SKM-1 (cell line): ENCODE measurements around the gene GRIA3.

Experiments used
- DNase-seq: peaks from one replicate; lab custom pipeline; 2025; ENCODE audit not compliant: unreplicated experiment; lab: John Stamatoyannopoulos, UW

GRIA3 gene

DNA sequence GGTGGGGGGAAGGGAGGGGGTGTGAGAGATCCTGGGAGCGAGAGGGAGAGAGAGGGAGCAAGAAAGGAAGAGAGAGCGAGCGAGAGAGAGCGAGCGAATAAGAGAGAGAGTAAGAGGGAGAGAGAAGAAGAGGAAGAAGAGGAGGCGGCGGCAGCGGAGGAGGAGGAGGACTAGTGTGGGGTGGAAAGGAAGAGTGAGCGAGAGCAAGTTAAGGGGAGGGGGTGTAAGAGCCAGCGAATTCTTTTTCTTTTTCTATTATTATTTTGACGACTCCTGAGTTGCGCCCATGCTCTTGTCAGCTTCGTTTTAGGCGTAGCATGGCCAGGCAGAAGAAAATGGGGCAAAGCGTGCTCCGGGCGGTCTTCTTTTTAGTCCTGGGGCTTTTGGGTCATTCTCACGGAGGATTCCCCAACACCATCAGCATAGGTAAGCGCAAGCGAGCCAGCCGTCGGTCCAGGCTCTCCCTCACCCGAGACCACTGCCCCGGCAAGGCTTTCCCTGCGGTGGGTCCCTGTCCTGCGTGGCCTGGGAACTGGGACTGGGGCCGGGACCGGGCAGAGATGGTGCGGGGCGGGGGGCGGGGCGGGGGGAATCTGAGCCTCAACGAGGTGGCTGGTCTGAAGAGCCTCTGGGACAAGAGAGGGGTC, at the start of gene GRIA3:
TSS of gene GRIA3 (plus strand) at position 60 of the 647 bp plus-strand sequence. CDS start at position 318, 258 bp downstream.
- no peak for DNase-seq

DNA sequence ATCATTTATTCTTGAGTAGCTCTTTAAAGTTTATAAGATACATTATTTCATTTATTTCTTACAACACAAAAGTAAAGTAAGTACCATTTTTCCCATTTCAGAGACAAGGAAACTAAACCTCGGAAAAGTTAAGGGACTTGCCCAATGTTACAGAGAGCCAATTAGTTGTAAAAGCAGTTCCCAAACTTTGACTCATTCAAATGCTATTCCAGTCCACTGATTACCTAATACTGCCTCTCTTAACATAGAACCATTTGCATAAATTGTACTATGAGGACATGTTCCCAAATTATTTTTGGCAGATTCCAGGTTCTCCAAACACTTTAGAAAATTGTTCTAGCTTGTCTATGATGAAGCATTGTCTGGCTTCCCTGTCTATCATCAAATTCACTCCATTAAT, 45.6 kb upstream of the GRIA3 start:
- DNase-seq: no peak

DNA sequence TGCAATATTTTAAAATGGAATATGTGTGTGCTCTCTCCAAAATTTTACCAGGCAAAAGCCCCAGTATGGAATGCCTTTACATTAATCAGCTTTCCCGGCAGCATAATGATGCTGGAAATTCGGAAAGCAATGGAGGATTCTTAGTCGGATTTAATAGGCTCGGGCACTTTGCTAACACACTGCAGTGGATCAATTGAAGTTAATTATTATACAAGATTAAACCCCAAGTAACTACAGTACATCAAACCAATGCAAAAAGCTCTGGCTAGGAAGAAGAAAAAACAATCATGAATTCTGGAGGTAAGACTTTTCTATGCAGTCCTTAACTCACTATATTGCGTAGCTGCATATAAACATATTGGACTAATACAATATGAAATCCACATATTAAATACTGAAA, 43.6 kb upstream of the GRIA3 start:
- DNase-seq: no peak

DNA sequence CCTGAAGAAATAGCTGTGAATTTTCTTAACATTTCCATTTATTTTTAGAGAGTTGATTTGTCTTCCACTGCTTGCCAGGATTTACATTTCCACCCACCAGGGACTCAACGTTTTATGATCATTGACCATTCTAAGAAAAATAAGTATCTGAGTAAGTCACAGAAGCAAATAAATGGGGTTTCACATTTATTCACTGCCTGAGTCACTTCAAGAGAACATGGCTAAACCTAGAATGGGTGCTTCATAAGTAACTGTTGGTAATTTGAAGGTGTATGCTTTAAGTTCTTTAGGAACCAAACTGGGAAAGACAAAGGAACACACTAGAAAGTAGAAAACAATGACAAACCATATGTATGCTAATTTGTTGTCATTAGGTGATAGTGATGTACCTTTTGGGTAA, 43.2 kb upstream of the GRIA3 start:
- no peak for DNase-seq

DNA sequence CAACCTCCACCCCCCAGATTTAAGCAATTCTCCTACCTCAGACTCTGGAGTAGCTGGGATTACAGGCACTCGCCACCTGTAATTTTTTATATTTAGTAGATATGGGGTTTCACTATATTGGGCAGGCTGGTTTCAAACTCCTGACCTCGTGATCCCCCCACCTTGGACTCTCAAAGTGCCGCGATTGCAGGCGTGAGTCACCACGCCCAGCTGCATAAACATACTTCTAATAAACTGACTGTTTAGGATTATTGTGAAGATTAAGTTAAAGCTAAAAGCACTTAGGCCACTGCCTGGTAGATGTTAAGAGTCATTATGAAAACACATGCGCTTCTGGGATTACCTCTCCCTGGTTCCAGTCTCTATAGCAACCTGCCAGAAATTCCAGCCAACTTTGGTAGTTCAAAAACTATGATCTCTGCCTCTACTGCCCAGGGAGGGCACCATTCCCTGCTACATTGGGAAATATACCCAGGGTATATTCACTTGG, 30.2 kb upstream of the GRIA3 start:
- DNase-seq: no peak

DNA sequence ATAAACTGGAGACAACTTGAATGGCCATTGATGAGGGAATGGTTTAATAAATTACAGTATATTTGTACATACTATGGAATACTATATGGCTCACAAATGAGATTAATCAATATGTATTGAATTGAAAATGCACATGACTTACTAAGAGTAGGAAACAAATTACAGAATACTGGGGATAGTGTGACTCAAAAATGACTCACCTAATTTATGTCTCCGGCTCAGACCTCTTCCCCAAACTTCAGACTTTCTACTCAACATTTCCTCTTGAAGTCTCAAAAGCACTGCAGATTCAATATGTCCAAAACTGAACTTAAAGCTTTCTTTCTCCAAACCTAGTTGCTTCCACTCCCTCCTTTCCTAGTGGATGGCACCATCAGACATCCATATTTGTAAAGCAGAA, 28.8 kb upstream of the GRIA3 start:
- no peak for DNase-seq

DNA sequence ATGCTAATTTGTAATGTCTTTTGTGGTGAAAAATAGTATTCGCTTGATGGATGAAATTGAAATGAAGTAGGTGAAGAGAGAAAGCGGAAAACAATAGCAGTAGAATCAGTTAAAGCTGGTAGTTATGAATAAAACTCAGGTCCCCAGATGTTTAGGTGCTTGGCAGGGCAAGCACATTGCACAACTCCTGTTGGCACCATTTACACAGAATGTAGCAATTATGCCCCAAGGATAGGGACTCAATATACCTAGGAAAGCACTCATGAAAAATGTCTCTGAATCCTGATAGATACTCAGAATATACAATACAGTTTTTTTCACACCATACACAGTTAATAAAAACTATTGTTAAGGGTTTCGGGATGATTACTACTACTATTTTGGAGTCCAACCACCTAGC, 26.5 kb upstream of the GRIA3 start:
- DNase-seq: no peak

DNA sequence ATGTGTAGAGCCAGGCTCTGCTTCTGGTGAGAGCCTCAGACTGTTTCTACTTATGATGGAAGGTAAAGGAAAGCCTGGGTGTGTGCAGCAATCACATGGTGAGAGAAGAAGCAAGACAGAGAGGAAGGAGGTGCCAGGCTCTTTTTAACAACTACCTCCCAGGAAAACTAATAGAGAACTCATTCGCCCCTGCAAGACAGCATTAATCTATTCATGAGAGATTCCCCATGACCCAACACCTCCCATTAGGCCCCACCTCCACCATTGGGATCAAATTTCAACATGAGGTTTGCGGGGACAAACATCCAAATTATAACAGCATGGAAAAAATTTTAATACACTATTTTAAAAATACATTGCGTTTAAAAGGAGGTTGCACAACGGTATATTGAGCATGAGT, 24.7 kb upstream of the GRIA3 start:
- DNase-seq: no peak

DNA sequence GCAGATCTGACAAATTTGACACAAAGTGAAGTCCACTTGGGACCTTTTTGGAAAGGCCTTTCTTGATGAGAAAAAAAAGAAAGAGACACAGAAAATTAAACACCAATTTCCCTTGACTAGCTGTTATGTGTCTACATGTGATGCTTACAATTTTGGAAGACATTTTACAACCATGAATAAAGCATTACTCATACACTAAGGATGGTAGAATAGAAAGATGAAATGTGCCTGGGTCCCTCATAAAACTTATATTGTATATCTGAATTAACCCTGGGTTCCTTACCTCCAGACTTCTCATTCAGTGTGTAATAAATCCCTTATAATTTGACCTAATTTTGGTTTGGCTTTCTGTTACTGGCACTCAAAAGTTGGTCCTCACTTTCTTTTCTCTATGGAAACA, 16.5 kb upstream of the GRIA3 start:
- no peak for DNase-seq

DNA sequence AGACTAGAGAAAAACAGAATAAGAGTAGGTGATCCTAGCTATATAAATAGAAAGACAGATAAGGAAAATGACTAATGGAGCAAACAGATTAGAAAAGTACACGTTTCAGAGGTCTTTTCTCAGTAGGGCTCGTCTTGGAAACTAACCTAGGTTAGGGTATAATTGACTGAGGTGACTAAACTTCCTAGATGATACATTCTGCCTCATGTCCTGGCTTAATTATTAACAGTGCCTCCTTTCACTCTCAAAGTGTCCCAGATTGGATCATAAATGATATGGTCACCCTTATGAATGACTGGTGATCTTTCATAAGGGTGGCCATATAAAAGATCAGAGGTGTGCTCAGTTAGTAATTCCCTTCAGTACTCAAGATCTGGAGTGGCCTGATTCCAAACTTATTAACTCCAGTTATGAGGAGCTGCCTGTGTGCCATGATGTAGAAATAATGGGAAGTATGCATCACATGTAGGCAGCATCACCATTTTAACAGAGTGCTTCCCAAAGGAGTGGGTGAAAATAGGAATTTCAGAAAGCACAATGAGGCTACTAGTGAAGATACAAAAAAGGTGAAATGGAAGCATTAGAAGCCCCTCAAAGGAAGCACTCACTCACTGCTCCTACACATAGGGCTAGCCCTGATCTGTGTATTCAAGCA, 14.7 kb upstream of the GRIA3 start:
- DNase-seq: no peak

DNA sequence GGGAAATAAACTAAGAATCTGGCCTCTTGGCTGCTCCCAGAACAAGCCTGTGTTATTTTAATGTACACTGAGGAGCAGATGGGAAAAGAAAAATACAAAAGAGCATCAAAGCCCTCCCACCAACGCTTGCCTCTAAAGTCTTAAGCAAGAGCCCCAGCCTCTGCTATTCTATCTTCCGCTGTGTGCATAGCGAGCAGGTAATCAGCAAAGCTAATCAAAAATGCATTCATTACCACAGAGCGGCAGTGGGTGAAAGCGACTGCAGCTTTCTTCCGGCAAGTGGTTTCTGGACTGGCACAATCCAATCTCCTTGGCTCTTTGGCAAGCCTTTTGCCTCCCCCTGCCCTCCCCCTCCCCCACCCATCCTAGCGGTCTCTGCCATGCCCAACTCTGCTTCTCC, 13.5 kb upstream of the GRIA3 start:
- DNase-seq: no peak

DNA sequence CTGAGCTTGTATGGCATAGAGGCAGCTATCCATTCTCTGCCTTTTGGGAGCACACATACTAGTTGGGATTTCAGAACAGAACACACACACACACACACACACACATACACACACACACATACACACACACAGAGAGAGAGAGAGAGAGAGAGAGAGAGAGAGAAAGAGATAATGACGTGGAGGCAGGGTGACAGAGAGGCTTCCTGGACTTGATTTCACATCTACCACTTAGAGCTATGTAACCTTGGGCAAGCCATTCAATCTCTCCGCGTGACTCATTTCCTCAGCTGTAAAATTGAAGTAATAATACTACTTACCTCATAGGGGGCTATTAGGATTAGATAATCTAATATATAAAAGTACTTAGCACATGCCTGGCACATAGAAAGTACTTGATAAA, 12.3 kb upstream of the GRIA3 start:
- DNase-seq: no peak

DNA sequence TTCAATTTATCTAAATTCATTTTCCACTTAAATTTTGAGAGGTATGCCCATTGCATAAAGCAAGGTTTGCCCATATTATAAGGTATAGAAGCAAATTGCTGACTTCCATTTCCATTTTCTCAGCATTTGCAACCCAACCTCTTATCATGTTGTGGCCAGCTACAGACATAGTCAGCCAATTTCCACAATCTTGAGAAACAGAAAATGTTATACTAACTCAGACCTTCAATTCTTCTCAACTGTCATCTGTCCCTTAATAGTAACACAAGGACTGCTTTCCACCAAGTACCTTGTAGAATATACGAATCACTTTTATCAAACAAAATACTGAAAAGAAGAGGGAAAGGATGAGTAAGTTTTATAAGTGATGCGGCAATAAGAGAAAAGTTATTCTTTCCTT, 11.2 kb upstream of the GRIA3 start:
- no peak for DNase-seq

DNA sequence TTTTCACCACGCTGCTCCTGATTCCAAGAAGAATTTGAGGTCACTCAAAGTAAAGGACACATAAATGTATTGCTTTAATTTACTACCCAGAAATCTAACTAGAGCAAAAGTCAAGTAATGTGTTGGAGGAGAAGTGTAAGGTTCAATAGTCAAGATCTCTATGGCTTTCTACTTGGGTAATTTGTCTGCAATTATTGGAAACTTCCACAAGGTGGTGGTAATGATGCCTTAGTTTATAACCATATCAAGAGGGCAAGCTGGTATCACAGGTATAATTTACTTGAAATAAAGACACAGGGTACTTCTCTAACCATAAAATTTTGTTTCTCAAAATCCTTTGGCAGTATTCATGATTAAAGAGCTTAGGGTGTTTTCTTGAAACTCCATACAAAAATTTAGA, 10.2 kb upstream of the GRIA3 start:
- no peak for DNase-seq

DNA sequence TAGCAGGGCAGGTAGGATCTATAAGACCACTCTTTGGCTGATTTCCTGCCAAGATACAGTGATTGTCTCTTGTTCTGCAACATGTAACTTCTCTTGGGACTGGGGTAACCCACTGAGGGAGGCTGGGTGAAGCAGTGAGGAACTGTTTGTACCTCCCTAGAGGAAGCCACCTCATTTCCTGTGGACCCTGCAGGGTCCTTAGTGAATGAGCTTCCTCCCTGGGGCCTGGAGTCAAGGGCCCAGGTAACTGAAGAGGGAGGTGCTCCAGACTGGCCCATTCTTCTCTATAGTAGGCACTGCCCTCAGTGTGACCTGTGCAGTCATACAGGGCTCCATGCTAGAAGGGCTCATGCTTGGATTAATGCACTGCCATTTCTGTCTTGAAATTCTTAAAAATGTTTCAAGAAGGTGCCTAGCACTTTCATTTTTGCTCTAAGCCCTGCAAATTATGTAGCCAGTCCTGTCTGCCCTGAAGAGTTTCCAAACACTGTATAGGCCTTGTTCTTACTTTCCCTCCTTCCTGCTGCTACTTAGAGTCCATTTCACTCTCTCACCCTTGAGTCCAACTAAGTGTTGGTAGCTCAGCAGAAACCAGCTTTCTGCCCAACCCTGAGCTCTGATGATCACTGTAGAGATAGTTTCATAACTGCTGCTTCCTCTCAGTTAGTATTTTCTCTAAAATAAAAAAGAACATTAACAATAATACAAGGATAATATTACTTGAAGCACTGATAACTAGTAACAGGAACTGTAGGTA, 8.5 kb upstream of the GRIA3 start:
- no peak for DNase-seq

DNA sequence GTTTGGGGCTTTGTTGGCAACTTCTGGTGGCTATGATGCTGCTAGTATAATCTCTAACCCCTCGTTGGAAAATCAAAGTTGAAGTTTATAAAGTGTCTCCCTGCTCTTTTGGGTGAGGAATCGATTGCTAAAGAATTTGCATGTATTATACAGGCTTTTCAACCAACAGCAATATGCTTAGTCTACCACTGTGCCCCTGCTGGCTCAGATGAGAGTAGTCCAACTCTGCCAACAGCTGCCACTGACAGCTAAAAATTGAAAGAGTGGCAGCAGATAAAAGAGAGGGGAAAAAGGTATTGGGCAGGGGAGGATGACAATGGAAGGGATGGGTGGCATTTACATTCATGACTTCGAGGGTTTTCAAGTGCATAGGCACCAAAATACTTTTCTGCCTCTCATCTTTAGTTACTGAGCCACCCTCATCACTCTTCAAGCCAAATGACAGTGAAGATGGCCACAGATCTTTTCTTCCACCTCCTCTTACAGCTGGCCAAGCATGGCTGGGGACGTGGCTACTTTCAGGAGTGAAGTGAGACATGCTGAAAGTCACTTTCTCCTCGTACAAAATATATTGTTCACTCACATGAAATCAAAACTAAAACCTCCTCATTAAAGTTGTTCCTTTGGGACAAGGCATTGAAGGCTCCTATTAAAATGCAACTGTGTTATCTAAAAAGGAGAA, 2.7 kb upstream of the GRIA3 start:
- no peak for DNase-seq

DNA sequence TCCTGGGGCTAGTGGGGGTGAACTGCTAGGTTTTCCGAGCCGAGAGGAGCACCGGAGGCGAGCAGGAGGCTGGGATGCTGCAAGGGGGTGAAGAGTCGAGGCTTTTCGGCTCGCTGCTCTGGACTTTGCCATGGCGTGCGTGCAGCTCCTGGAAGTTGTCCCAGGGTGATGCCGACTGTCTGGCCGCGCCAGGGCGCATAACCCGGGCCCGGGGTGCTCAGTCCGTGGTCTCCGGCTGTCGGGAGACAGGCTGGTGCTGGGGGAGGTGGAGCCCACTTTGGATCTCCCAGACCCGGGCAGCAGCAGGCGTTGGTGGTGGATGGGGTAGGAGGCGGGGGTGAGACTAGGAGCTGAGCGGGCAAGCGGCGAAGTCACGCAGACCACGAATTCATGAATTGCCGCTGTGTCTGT, 793 bp downstream of the GRIA3 start:
- no peak for DNase-seq

DNA sequence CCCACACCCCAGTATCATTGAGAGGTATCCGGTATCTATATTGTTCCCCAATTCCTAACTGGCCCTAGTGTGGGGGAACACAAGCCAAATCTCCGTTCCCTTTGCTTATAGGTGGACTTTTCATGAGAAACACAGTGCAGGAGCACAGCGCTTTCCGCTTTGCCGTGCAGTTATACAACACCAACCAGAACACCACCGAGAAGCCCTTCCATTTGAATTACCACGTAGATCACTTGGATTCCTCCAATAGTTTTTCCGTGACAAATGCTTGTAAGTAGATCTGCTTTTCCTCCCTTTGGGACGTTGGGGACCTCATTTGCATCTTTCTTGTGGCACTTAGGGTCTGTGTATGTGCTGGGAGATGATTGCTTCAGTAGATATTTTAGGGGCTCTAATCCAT, 1.6 kb downstream of the GRIA3 start:
- DNase-seq: no peak

DNA sequence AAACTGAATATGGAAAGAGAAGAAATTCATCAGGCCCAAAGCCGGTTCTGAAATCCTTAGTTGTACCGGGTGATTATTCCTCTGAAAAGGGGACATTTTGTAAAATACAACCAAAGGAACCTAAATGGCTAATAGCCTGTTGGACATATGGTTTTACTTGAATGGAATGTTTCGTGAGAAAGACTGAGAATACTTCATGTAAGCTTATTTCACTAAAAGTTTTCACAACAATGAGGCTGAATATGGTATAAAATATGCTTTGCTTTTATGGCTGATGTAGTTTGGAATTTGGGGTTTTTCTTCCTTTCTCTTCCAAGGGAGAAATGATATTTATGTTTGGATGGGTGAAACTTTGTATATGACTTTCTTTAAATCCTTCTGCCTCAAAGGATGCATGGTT, 2.7 kb downstream of the GRIA3 start:
- no peak for DNase-seq

DNA sequence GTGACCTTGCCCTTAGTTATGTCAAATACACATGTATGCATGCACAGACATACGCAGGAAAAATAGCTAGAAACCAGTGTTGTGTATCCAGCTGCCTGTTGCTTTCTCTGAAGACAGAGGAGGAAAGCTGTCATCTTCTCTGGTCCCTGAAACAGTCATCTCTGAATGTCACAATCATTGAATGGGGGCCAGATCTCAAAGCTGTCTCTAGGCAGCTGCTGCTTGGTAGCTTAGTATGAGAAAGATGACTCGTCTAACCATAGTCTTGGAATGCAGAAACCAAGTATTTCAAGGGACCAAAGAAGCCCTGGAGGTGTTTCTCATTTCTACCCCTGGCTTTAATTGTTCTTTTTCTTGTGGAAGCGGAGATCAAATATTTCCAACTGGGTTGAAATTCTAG, 4.0 kb downstream of the GRIA3 start:
- no peak for DNase-seq

DNA sequence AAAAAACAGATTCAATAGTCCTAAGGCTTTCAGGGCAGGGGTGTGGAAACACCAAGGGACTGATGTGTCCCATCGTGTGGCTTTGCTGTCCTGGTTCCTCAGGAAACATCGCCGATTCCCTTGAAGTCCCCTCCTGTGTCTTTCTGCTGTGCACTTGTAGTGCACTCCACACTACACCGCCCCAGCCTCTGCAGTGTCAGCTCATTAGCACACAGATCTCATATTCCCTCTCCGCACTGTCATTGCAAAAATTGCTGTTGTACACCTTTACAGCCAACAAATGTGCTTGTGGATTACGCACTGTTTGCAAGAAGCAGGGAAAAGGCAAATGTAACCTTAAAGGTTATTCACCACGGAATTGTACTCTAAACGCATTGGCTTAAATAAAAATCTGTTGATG, 5.3 kb downstream of the GRIA3 start:
- DNase-seq: no peak

DNA sequence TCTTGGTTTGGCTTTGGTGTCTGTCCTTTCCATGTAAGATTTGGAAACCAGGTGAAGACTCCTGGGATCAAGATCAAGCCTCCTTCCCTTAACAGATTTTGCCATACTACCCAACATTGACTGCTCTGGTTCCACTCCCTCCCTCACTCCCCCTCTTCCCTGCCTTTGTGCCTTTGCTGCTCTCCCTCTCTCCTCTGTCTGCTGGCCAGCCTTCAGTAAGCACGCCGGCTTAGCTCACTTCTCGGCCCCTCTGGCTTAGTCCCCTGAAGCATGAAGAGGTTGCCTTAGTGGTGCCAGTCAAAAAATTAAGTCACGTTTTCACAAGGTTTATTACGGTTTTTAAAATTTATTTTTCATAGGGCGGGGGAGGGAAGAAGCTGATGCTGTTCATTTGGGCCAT, 6.0 kb downstream of the GRIA3 start:
- DNase-seq: no peak
